SW 1271 (cell line): ENCODE measurements around the gene NFS1.

Experiments
- DNase-seq, 2 experiments: peaks; one replicate each; lab custom pipeline; 2025; lab: John Stamatoyannopoulos, UW

The NFS1 gene

GRCh38 chr20:35640724-35641123, 58.4 kb downstream of the NFS1 start:
- no peak for DNase-seq

DNA sequence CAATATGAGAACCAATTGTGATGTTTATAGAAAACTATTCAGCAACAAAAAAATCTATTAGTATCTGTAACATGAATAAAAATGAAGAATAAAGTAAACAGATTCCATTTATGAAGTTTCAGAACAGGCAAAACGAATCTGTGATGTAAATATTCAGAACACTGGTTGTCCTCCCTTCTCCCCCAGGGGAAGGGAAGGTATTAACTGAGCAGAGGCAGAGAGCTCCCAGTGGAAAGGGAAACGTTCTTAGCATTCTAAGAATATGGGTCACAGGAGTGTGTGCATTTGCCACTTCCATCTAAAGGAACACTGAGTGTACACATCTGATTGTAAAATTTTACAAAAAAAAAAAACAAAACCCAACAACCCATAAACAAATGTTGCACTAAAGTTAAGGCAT, 60.4 kb downstream of the NFS1 start:
- no peak for DNase-seq

DNA sequence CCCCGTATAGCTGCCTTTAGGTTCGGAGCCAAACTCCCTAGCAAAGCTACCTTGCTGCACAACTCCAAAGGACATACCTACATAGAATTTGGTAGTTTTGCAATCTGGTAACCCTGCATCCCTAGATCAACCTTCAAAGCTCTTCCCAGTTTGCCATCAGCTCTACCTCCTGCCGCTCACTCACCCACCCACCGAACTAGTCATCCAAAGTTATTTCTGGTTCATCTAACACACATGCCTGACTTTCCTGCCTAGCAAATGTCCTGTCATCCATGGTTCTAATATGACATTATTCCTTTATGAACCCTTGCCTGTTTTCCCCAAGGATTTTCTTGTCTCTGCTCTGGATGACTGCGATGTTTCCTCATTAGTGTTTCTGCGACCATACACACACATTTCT, 61.9 kb downstream of the NFS1 start:
- DNase-seq = no peak

DNA sequence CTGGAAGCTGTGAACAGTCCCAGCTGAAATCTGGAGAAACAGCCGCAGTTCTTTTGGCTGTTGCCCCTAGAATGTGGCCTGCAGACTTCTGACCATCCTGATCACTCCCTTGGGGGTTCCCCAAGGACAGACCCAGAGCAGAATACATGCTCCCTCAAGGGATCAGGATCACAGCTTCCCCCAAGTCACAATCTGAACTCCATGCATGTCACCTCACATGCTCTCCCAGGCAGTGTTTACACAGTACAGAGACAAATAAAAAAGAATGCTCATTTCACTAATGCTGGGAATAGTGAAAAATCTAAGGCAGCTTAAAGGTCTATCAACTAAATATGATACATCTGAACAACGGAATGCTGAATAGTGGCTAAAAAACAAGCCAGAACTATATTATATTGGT, 63.1 kb downstream of the NFS1 start:
- no peak for DNase-seq

DNA sequence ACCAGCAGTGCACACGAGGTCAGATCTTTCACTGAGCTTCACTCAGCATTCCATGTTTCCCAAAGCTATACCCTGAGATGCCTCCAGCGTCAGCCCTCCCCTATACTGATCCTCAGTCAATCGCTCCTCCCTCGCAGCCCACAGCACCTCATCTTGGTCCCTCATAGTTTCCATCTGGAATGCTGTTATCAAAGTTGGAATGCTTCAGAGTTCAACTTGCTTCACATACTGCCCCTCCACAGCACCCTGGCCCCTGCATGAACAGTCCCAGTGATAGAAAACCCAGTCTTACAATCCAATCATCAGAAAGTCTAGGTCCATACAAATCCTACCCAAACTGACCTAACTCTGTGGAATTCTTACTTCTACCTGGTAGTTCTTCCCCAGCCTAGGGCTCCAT, 63.5 kb downstream of the NFS1 start:
- DNase-seq = no peak

DNA sequence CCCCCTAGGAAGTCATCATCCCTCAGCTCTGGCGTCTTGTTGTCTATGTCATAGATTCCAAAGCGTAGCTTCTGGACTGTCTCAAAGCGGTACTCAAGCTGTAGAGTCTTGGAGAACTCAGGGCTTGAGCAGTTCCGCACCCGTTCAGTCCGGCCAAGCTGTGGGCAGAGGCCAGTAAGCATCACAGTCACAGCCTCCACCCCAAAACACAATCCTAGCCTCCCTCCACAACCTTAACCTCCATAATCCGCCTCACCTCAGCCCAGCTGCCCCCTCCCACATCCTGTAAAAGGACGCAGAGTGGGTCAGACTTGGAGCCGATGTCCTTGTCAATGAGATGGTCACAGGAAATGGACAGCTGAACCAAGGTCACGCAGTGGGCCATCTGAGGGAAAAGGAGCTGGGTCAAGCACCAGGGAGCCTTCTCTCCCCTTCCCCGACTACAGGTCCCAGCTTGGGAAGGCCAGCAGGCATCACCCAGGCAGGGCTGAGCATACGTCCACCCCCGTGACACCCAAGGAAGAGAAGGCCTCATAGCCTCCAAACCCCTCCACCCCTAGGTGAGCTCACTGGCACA, 66.5 kb downstream of the NFS1 start:
- DNase-seq = no peak

- DNase-seq = no peak
These were observed 68.5 kb downstream of the NFS1 start for GRCh38 chr20:35630636-35631035.

DNA sequence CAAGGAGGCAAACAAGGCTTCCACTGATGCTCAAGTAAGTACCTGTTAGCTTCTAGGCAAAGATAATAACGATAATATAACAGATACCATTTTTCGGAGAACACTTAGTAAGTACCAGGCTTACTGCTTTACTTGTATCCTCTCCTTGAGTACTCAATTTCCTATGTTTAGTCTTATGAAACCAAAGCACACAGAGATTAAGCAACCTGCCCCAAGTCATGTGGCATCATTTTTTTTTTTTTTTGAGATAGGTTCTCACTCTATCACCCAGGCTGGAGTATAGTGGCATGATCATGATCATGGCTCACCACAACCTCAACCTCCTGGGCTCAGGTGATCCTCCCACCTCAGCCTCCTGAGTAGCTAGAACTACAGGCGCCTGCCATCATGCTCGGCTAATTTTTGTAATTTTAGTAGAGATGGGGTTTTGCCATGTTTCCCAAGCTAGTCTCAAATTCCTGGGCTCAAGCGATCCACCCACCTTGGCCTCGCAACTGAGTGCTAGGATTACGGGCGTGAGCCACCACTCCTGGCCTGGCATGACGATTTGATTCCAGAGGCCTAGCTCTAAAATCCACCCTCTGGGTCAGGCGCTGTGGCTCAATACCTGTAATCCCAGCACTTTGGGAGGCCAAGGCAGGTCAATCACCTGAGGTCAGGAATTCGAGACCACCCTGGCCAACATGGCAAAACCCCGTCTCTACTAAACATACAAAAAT, 69.6 kb downstream of the NFS1 start:
- no peak for DNase-seq

DNA sequence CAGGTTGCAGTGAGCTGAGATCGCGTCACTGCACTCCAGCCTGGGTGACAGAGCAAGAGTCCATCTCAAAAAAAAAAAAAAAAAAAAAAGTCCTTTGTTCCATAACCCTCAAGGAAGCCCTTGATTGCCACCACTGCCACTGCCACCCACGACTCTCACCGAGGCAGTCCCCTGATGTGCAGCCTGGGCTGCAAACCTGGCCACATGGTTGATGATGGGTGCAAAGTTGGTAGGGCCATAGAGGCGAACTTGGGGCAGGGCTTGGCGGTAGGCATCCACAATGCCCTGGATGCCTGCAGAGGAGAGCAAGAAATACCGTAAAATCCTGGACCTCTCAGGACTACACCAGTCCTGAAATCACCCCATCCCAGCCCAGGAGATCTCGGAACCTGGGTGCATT, 72.0 kb downstream of the NFS1 start:
- no peak for DNase-seq

GRCh38 chr20:35626386-35627001, 72.7 kb downstream of the NFS1 start:
- DNase-seq = no peak

- no peak for DNase-seq
These were observed 73.4 kb downstream of the NFS1 start for GRCh38 chr20:35625584-35626385.

DNA sequence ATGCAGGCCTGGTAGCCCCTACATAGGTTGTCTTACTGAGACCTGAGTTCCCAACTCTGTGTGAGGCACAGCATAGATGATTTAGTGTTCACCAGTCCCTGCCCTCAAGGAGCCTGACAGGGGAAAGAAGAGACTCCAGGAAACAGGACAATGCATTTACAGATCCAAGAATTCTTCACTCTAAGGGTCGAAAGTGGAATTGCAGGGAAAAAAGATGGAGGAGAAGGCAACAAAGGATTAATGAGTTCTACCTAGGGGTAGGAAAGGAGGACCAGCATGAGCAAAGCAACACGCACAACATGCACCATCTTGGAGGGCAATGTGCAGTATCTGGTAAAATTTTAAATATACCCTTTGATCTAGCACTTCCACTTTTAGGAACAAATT, 77.6 kb downstream of the NFS1 start:
- DNase-seq = peak in 1 of 2 experiments; percentile 57

GRCh38 chr20:35620818-35621559, 78.2 kb downstream of the NFS1 start:
- DNase-seq = no peak

- DNase-seq = peak; percentile 98 to 99
These were observed 79.7 kb downstream of the NFS1 start for GRCh38 chr20:35619196-35620095.

- peak in 1 of 2 experiments; percentile 75 for DNase-seq
These were observed 80.7 kb downstream of the NFS1 start for GRCh38 chr20:35618263-35619131.
